LNCAP (cell line): ENCODE data around the gene PPP1CC.
A peak's percentile ranks its signal among the peaks of the same experiment; 100 is the strongest.

Experiments
- CTCF ChIP-seq: fragments of 450-650 bp; IDR thresholded peaks from 2 replicates; pipeline ENCODE4 v1.5.1; 2017; ENCODE audit warnings: mild to moderate bottlenecking

Gene PPP1CC

DNA sequence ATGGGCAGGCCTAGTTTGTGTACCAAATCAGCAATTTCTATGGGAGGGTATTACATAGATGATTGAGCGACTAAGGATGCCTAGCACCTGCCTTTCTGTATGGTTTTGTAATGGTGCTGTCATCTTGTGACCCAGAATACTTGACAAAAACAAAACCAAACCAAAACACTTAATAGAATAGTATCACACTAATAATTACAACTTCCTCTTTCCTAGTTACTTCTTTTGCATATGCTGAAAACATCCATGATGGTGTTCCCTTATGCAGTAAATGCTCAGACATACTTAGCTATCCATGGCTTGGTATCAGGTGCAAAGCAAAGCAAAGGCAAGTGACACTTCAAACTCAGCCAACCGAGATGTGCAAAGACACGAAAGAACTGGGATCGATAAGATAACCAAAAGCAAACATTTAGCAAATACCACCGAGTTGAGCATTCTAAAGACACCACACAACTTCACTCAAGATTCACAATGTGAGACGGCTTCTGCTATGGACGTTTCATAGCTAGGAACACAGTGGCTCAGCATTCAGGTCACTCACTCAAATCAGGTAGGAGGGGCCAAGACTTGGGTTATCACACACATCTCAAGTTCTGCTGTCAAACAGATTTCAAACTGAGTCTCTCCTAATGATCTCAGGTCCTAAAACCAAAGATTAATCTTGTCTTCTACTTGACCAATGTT, 24.3 kb downstream of the PPP1CC start:
- no peak for TF ChIP-seq CTCF

DNA sequence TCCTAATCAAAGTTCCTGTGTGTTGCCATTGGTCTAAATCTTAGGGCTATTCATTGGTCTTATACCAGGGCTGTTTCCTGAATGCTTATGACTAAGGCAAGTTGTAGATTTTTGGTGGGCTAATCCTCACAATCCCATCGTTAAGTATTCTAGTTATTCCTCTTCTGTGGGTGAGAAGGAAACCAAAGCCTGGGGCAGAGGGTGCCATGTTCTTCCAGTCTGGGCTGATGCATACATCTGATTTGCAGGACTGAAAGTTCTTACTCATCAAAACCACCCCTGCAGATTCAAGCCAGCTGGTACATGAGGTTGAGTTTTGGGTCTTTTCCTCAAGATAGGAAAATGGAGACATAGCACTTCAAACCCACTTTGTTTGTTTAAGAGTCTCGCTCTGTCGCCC, 25.7 kb downstream of the PPP1CC start:
- no peak for TF ChIP-seq CTCF

- TF ChIP-seq CTCF: no peak
These were observed 33.8 kb downstream of the PPP1CC start for GRCh38 chr12:110708917-110709316.

DNA sequence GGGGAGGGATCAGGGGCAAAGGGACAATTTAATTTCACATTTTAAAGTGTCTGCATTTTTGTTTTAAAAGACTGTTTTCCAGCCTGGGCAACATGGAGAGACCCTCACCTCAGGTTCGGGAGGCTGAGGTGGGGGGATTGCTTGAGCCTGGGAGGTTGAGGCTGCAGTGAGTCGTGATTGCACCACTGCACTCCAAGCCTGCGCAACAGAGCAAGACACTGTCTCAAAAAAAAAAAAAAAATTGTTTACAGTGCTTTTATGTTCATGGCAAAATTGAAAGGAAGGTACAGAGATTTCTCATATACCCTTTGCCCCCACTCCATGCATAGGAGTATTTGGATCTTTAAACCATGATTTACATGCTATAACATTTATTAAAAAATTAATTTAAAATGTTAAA, 37.4 kb downstream of the PPP1CC start:
- TF ChIP-seq CTCF: no peak

- TF ChIP-seq CTCF: peak; percentile 57
These were observed 37.9 kb downstream of the PPP1CC start for GRCh38 chr12:110704750-110705149.

GRCh38 chr12:110704231-110704630, 38.5 kb downstream of the PPP1CC start:
- TF ChIP-seq CTCF: no peak

- no peak for TF ChIP-seq CTCF
These were observed 40.6 kb downstream of the PPP1CC start for GRCh38 chr12:110702081-110702480.
